ENCODE measurements around the gene SMCR8.

GRCh38 chr17:18291718-18292540 lies 23.2 kb upstream of the SMCR8 start:
- no peak for TF ChIP-seq NFIC (IDR thresholded peaks at IDR 0.05; ENCODE audit: borderline replicate concordance)
- no peak for TF ChIP-seq CTCF (IDR thresholded peaks at IDR 0.05)
- no peak for TF ChIP-seq YY1 (IDR thresholded peaks at IDR 0.05; ENCODE audit: low read depth)
- TF ChIP-seq, protein P1, sequence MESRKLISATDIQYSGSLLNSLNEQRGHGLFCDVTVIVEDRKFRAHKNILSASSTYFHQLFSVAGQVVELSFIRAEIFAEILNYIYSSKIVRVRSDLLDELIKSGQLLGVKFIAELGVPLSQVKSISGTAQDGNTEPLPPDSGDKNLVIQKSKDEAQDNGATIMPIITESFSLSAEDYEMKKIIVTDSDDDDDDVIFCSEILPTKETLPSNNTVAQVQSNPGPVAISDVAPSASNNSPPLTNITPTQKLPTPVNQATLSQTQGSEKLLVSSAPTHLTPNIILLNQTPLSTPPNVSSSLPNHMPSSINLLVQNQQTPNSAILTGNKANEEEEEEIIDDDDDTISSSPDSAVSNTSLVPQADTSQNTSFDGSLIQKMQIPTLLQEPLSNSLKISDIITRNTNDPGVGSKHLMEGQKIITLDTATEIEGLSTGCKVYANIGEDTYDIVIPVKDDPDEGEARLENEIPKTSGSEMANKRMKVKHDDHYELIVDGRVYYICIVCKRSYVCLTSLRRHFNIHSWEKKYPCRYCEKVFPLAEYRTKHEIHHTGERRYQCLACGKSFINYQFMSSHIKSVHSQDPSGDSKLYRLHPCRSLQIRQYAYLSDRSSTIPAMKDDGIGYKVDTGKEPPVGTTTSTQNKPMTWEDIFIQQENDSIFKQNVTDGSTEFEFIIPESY (IDR thresholded peaks at IDR 0.05; ENCODE audit: borderline replicate concordance, low read depth) = no peak
- no peak for TF ChIP-seq EZH2phosphoT487 (IDR thresholded peaks at IDR 0.05; ENCODE audit: borderline replicate concordance, low read depth)
- no peak for TF ChIP-seq CHD2 (IDR thresholded peaks at IDR 0.05; ENCODE audit: low read length, partially characterized antibody)
- TF ChIP-seq USF1 (IDR thresholded peaks at IDR 0.05; ENCODE audit: borderline replicate concordance, low read depth) = no peak
- TF ChIP-seq, protein P2, sequence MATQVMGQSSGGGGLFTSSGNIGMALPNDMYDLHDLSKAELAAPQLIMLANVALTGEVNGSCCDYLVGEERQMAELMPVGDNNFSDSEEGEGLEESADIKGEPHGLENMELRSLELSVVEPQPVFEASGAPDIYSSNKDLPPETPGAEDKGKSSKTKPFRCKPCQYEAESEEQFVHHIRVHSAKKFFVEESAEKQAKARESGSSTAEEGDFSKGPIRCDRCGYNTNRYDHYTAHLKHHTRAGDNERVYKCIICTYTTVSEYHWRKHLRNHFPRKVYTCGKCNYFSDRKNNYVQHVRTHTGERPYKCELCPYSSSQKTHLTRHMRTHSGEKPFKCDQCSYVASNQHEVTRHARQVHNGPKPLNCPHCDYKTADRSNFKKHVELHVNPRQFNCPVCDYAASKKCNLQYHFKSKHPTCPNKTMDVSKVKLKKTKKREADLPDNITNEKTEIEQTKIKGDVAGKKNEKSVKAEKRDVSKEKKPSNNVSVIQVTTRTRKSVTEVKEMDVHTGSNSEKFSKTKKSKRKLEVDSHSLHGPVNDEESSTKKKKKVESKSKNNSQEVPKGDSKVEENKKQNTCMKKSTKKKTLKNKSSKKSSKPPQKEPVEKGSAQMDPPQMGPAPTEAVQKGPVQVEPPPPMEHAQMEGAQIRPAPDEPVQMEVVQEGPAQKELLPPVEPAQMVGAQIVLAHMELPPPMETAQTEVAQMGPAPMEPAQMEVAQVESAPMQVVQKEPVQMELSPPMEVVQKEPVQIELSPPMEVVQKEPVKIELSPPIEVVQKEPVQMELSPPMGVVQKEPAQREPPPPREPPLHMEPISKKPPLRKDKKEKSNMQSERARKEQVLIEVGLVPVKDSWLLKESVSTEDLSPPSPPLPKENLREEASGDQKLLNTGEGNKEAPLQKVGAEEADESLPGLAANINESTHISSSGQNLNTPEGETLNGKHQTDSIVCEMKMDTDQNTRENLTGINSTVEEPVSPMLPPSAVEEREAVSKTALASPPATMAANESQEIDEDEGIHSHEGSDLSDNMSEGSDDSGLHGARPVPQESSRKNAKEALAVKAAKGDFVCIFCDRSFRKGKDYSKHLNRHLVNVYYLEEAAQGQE (IDR thresholded peaks at IDR 0.05; ENCODE audit: low read depth, low read length) = no peak
- no peak for TF ChIP-seq POLR2AphosphoS5 (IDR thresholded peaks at IDR 0.05; ENCODE audit: low read depth, low read length)
- no peak for TF ChIP-seq TAF1 (IDR thresholded peaks at IDR 0.05; ENCODE audit: borderline replicate concordance, low read depth, low read length)
- no peak for TF ChIP-seq RFX5 (IDR thresholded peaks at IDR 0.05; ENCODE audit: low read length)
- TF ChIP-seq GABPA (IDR thresholded peaks at IDR 0.05; ENCODE audit: low read depth) = no peak
- TF ChIP-seq, protein P3, sequence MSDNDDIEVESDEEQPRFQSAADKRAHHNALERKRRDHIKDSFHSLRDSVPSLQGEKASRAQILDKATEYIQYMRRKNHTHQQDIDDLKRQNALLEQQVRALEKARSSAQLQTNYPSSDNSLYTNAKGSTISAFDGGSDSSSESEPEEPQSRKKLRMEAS (IDR thresholded peaks at IDR 0.05; ENCODE audit: low read depth) = no peak
- TF ChIP-seq SIN3A (IDR thresholded peaks at IDR 0.05; ENCODE audit: borderline replicate concordance, low read depth, low read length) = no peak

Measured in SK-N-SH (cell line).